SK-N-MC (cell line): ENCODE results near the gene CDAN1.

ENCODE experiments used
- DNase-seq: peaks from one replicate; pipeline ENCODE4 v3.0.0-alpha.2; 2011; ENCODE audit warnings: low read depth, low spot score
- H3K27ac ChIP-seq: fragments of 200-600 bp; sonication (generic); 2 replicates; pipeline ENCODE4 v1.5.1; 2016; ENCODE audit warnings: mixed run types
- H3K36me3 ChIP-seq: fragments of 200-600 bp; sonication (generic); 2 replicates; pipeline ENCODE4 v1.6.1; 2017; ENCODE audit warnings: antibody characterized with exemption, low read length, mixed read lengths; ENCODE audit not compliant: insufficient read depth
- H3K4me3 ChIP-seq: fragments of 200-600 bp; sonication (generic); 2 replicates; pipeline ENCODE4 v1.5.1; 2016
- H3K9ac ChIP-seq: fragments of 200-600 bp; sonication (generic); 2 replicates; pipeline ENCODE4 v1.8.0; 2017; ENCODE audit warnings: mixed run types, mixed read lengths; ENCODE audit not compliant: insufficient read length
- H3K9me3 ChIP-seq: fragments of 200-600 bp; sonication (generic); 2 replicates; pipeline ENCODE4 v1.6.1; 2017; ENCODE audit warnings: low read depth, mild to moderate bottlenecking, antibody characterized with exemption, low read length, moderate library complexity, mixed read lengths
- EZH2 ChIP-seq: fragments of 200-600 bp; sonication (generic); IDR thresholded peaks from one replicate; pipeline ENCODE4 v1.6.1; 2017; ENCODE audit warnings: antibody characterized with exemption
- FOXP2 ChIP-seq: optimal IDR thresholded peaks from 2 replicates; pipeline ENCODE3; 2011; ENCODE audit warnings: mild to moderate bottlenecking, moderate library complexity; ENCODE audit not compliant: insufficient read depth; ENCODE audit errors: extremely low read length, control extremely low read depth
- POLR2AphosphoS5 ChIP-seq: IDR thresholded peaks from 2 replicates; pipeline ENCODE4 v1.6.1; 2012; ENCODE audit warnings: mild to moderate bottlenecking, low read depth, low read length, borderline replicate concordance

The CDAN1 gene

GRCh38 chr15:42674472-42674871 lies 62.5 kb downstream of the CDAN1 start:
- TF ChIP-seq POLR2AphosphoS5 (no peak), EZH2 (no peak), FOXP2 (no peak)
- no peak overlapping the region for H3K27ac ChIP-seq
- no peak for DNase-seq
- no peak overlapping the region for H3K4me3 ChIP-seq
- H3K36me3 ChIP-seq = peaks cover 14% of the 10 kb centered on the region
- no peaks in the 10 kb centered on the region for H3K9me3 ChIP-seq
- no peak overlapping the region for H3K9ac ChIP-seq
